ENCODE measurements around the gene KRT82.

The KRT82 gene

DNA sequence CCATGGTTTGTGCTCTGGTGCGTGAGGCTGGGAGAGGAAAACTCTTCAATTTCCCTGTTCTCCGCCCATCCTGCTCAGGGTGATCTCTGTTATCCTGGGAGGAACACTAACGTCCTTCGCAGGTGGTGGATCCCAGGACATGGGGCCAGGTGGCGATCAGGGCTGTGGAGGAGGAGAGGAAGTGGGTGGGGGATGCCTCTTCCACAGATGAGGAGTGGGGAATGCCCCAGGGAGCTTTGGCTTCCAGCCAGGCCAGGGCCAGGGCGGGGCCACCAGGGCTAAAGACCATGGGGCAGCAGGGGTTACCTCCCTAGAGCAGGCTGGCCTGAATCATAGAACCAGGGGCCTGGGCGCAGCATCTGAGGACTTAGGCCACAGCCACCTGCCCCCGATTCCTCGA lies 31.4 kb upstream of the KRT82 start:
- Histone ChIP-seq H3K27me3 (ENCODE audit: low read depth, low read length) (peaks cover 37% of the 10 kb centered on the region), H3K27ac (ENCODE audit: low read length) (no peak overlapping the region), H2AFZ (ENCODE audit: low read depth, low read length) (no peak overlapping the region), H3K9ac (ENCODE audit: low read length) (no peak overlapping the region), H4K20me1 (ENCODE audit: insufficient read depth, low read length) (no peaks in the 10 kb centered on the region), H3K9me3 (ENCODE audit: insufficient read depth, low read length) (no peaks in the 10 kb centered on the region), H3K36me3 (replicated peaks; ENCODE audit: low read depth, low read length) (no peaks in the 10 kb centered on the region), H3K4me3 (ENCODE audit: low read length) (no peak overlapping the region), H3K4me2 (ENCODE audit: low read length) (no peak overlapping the region), H3K4me1 (ENCODE audit: low read length) (peaks cover 9% of the 10 kb centered on the region), H3K79me2 (ENCODE audit: low read length) (no peaks in the 10 kb centered on the region)
- TF ChIP-seq, protein P1, sequence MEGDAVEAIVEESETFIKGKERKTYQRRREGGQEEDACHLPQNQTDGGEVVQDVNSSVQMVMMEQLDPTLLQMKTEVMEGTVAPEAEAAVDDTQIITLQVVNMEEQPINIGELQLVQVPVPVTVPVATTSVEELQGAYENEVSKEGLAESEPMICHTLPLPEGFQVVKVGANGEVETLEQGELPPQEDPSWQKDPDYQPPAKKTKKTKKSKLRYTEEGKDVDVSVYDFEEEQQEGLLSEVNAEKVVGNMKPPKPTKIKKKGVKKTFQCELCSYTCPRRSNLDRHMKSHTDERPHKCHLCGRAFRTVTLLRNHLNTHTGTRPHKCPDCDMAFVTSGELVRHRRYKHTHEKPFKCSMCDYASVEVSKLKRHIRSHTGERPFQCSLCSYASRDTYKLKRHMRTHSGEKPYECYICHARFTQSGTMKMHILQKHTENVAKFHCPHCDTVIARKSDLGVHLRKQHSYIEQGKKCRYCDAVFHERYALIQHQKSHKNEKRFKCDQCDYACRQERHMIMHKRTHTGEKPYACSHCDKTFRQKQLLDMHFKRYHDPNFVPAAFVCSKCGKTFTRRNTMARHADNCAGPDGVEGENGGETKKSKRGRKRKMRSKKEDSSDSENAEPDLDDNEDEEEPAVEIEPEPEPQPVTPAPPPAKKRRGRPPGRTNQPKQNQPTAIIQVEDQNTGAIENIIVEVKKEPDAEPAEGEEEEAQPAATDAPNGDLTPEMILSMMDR (IDR thresholded peaks at IDR 0.05; ENCODE audit: low read depth, low read length), result no peak
- TF ChIP-seq EZH2phosphoT487 (IDR thresholded peaks at IDR 0.05; ENCODE audit: low read depth), result no peak

DNA sequence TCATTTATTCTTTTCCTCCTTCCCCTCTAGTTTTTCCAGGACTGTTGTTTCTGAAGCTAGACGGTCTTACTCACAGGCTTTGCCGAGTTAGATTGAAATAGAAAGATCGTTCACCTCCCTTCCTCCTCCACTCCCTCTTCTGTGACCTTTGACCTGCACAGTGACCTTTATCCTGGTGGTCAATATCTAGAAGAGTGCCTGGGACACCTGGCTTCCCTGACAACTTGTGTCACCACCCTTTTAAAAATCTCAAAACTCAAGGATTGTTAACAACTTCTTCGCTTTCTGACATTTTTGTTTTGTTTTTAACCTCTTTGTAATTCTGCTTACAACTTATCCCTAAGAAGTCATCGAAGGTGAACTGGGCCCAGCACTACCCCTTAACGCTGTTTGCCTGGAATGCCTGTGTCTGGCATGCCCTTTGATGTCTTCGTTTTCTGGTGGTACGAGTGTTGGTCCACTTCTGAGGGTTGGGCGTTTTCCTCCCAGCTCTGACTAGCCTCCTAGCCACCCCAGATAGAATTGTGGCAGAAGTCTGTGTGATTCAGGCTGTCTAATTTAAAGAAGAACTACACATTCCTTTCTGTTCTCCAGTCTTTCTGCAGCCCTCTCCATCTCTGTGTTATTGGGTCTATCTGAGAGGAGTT lies 30.8 kb upstream of the KRT82 start:
- H3K27me3 ChIP-seq (ENCODE audit: low read depth, low read length), result peaks cover 35% of the 10 kb centered on the region
- H3K9ac ChIP-seq (ENCODE audit: low read length), result no peak overlapping the region
- peaks cover 9% of the 10 kb centered on the region for H3K4me1 ChIP-seq (ENCODE audit: low read length)
- TF ChIP-seq EZH2phosphoT487 (IDR thresholded peaks at IDR 0.05; ENCODE audit: low read depth), result no peak
- TF ChIP-seq, protein P1 (IDR thresholded peaks at IDR 0.05; ENCODE audit: low read depth, low read length), result no peak
- no peak overlapping the region for H3K4me2 ChIP-seq (ENCODE audit: low read length)
- no peaks in the 10 kb centered on the region for H3K79me2 ChIP-seq (ENCODE audit: low read length)
- no peaks in the 10 kb centered on the region for H4K20me1 ChIP-seq (ENCODE audit: insufficient read depth, low read length)
- H3K27ac ChIP-seq (ENCODE audit: low read length), result no peak overlapping the region
- no peak overlapping the region for H3K4me3 ChIP-seq (ENCODE audit: low read length)
- no peaks in the 10 kb centered on the region for H3K36me3 ChIP-seq (replicated peaks; ENCODE audit: low read depth, low read length)
- H2AFZ ChIP-seq (ENCODE audit: low read depth, low read length), result no peak overlapping the region
- H3K9me3 ChIP-seq (ENCODE audit: insufficient read depth, low read length), result no peaks in the 10 kb centered on the region

DNA sequence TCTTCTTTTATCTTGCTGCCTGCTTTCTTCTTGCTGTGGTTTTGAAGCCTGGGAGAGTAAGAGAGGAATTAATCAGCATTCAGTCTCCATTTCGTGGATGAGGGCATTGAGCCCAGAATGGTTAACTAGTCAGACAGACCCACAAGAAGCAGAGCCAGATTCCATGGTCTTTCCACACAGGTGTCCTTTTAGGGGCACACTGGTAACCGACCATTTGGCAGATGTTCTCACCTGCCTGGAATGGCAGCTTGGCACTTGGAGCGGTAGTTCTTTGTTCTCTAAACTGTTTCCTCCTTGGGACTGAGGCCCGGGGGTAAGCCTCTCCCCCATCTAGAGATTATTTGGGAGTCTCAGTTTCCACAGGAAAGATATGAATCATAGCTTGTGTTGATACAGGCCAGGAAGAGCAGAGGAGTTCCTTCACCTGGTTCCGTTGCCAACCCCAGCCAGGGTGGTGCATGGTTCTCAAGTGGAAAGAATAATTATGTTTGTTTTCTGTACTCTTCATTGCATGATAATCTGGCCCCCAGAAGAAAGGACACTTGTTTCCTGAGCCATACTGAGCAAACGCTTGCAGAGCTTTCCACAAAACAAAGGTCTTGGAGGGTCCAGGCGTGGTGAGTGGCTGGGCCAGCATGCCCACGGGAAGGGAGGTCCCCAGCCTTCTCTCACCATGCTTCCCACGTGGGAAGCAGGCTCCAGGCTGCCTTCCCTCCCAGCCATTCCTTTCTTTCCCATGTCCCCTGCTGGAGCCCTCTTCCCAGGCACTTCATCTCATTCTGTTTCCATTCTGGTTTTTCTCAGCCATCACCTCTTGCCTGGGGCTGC lies 30.1 kb upstream of the KRT82 start:
- H3K4me2 ChIP-seq (ENCODE audit: low read length), result no peak overlapping the region
- TF ChIP-seq, protein P1 (IDR thresholded peaks at IDR 0.05; ENCODE audit: low read depth, low read length), result no peak
- no peak for TF ChIP-seq EZH2phosphoT487 (IDR thresholded peaks at IDR 0.05; ENCODE audit: low read depth)

DNA sequence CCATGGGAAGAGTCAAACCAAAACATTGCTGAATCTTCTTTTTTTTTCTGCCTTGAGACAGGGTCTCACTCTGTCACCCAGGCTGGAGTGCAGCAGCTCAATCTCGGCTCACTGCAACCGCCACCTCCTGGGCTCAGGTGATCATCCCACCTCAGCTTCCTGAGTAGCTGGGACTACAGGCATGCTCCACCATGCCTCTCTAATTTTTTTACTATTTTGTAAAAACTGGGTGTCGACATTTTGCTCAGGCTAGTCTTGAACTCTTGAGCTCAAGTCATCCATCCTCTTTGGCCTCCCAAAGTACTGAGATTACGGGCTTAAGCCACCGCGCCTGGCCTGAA lies 29.5 kb upstream of the KRT82 start:
- Histone ChIP-seq H3K4me2 (ENCODE audit: low read length) (no peak overlapping the region), H3K9me3 (ENCODE audit: insufficient read depth, low read length) (no peaks in the 10 kb centered on the region), H3K4me1 (ENCODE audit: low read length) (no peaks in the 10 kb centered on the region), H2AFZ (ENCODE audit: low read depth, low read length) (no peak overlapping the region), H3K36me3 (replicated peaks; ENCODE audit: low read depth, low read length) (no peaks in the 10 kb centered on the region), H3K27ac (ENCODE audit: low read length) (no peak overlapping the region), H3K9ac (ENCODE audit: low read length) (no peak overlapping the region), H3K79me2 (ENCODE audit: low read length) (no peaks in the 10 kb centered on the region), H3K4me3 (ENCODE audit: low read length) (no peak overlapping the region), H4K20me1 (ENCODE audit: insufficient read depth, low read length) (no peaks in the 10 kb centered on the region), H3K27me3 (ENCODE audit: low read depth, low read length) (peaks cover 43% of the 10 kb centered on the region)
- TF ChIP-seq EZH2phosphoT487 (IDR thresholded peaks at IDR 0.05; ENCODE audit: low read depth), result no peak
- TF ChIP-seq, protein P1 (IDR thresholded peaks at IDR 0.05; ENCODE audit: low read depth, low read length), result no peak

More for the DNA sequence above, 30.1 kb upstream of the KRT82 start:
- Histone ChIP-seq H3K79me2 (ENCODE audit: low read length) (no peaks in the 10 kb centered on the region), H3K9me3 (ENCODE audit: insufficient read depth, low read length) (no peaks in the 10 kb centered on the region), H3K36me3 (replicated peaks; ENCODE audit: low read depth, low read length) (no peaks in the 10 kb centered on the region), H3K27ac (ENCODE audit: low read length) (no peak overlapping the region), H2AFZ (ENCODE audit: low read depth, low read length) (no peak overlapping the region), H3K9ac (ENCODE audit: low read length) (no peak overlapping the region), H3K27me3 (ENCODE audit: low read depth, low read length) (peaks cover 37% of the 10 kb centered on the region), H3K4me3 (ENCODE audit: low read length) (no peak overlapping the region), H4K20me1 (ENCODE audit: insufficient read depth, low read length) (no peaks in the 10 kb centered on the region), H3K4me1 (ENCODE audit: low read length) (peaks cover 4% of the 10 kb centered on the region)

Data from OCI-LY3 (cell line).